Subcutaneous adipose tissue (tissue), 4 donors: ENCODE results near the gene RNF182. TPM values are rescaled to one million over a fixed set of nuclear protein-coding genes. Genes with fewer than 3 reads are reported as not detected.

ENCODE experiments used
- CTCF ChIP-seq: fragments of 450-650 bp; IDR thresholded peaks from one replicate; pipeline ENCODE4 v1.5.1; 2016; ENCODE audit warnings: low read depth, mild to moderate bottlenecking, control low read depth, antibody characterized with exemption, moderate library complexity
- total RNA-seq, 4 donors: library from RNA; depleted of rRNA; stranded (reverse); fragments of >200 nt; gene quantifications; one replicate each; pipeline ENCODE4 v1.1.0, GENCODE V29; 2016

Gene RNF182
- total RNA-seq, 4 donors from 2014 or later, result 0.38 to 1.8 (median 1.1) TPM

- TF ChIP-seq CTCF, result no peak
Observed at GRCh38 chr6:13978787-13979186, 54.0 kb downstream of the RNF182 start.

GRCh38 chr6:13979284-13980171, 54.8 kb downstream of the RNF182 start:
- no peak for TF ChIP-seq CTCF

- no peak for TF ChIP-seq CTCF
Observed at GRCh38 chr6:13980534-13980933, 55.8 kb downstream of the RNF182 start.

- TF ChIP-seq CTCF, result no peak
Observed at GRCh38 chr6:13985663-13986325, 61.0 kb downstream of the RNF182 start.

GRCh38 chr6:13986700-13987399, 62.1 kb downstream of the RNF182 start:
- TF ChIP-seq CTCF, result no peak

DNA sequence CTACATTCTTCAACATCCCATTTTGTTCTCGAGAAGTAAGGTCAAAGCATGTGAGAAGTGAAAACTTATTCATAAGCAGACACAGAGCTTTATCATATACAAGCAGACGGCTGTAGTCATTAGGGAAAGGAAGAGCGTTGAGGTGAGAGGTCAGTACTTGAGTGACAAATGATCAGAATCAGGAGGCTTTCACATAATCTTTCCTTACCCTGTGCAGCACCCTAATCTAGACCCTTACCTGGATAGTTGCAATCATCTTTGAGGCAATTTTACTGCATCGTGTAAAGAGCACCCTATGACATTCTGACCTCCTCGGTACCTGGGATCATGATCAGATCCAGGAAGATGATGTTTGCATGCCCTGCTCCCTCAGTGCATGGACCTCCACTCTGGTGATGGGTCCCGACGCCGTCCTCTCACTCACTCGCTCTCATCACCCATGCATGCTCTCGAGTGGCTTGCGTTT, 62.7 kb downstream of the RNF182 start:
- no peak for TF ChIP-seq CTCF
